OCI-LY7 (cell line): Measurements from ENCODE around the gene HOXC10.

Experiments
- EZH2phosphoT487 ChIP-seq: fragments of 200-600 bp; sonication (generic); IDR thresholded peaks from 2 replicates; pipeline ENCODE4 v1.6.1; 2018; ENCODE audit warnings: low read depth, borderline replicate concordance, mild to moderate bottlenecking, mixed run types, antibody characterized with exemption, low read length, moderate library complexity, mixed read lengths
- TF ChIP-seq, protein P1 (sequence below): fragments of 200-600 bp; sonication (generic); conservative IDR thresholded peaks from 2 replicates; pipeline ENCODE4 v1.5.1; 2014; ENCODE audit warnings: mild to moderate bottlenecking, antibody characterized with exemption, low read length, moderate library complexity, mixed read lengths

DNA sequence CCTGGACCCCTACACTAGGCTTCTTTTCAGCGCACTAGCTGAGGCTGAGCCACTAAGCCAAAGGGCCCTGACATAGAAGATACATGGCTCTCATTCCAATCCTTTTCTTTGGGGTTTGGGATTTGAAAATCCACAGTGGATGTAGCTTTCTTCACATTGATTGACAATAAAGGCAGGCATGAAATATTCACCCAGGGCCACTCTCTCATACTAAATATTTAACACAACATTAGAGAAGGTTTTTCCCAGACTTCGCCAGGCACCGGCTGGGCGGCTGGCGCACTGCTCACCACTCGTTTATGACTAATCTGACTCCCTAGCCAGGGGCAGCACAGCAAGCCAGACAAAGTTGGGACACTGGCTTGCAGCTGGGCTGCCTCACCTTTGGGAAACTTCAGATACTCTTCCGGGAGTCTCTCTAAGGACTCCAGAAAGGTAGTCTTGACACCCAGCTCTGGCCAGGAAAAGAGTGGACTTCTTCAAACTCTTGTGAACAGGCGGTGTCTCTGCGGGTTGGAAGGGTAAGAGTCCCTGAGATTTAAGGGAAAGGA lies 12.7 kb upstream of the HOXC10 start:
- TF ChIP-seq, protein P1, sequence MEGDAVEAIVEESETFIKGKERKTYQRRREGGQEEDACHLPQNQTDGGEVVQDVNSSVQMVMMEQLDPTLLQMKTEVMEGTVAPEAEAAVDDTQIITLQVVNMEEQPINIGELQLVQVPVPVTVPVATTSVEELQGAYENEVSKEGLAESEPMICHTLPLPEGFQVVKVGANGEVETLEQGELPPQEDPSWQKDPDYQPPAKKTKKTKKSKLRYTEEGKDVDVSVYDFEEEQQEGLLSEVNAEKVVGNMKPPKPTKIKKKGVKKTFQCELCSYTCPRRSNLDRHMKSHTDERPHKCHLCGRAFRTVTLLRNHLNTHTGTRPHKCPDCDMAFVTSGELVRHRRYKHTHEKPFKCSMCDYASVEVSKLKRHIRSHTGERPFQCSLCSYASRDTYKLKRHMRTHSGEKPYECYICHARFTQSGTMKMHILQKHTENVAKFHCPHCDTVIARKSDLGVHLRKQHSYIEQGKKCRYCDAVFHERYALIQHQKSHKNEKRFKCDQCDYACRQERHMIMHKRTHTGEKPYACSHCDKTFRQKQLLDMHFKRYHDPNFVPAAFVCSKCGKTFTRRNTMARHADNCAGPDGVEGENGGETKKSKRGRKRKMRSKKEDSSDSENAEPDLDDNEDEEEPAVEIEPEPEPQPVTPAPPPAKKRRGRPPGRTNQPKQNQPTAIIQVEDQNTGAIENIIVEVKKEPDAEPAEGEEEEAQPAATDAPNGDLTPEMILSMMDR = no peak
- no peak for TF ChIP-seq EZH2phosphoT487
